MG63 (cell line): ENCODE measurements around the gene LHFPL4. TPM values are rescaled to one million over a fixed set of nuclear protein-coding genes. Genes with fewer than 3 reads are reported as not detected.

ENCODE experiments used
- DNase-seq: peaks from one replicate; pipeline ENCODE4 v3.0.0-alpha.2; 2020
- H3K27me3 ChIP-seq: fragments of 250-450 bp; sonication (Bioruptor Pico); 2 replicates; pipeline ENCODE4 v1.5.1; 2020; ENCODE audit warnings: mild to moderate bottlenecking, moderate library complexity
- H3K36me3 ChIP-seq: fragments of 250-450 bp; sonication (Bioruptor Pico); 2 replicates; pipeline ENCODE4 v1.5.1; 2020; ENCODE audit warnings: mild to moderate bottlenecking, moderate library complexity
- H3K4me3 ChIP-seq: fragments of 250-450 bp; sonication (Bioruptor Pico); 2 replicates; pipeline ENCODE4 v1.5.1; 2020; ENCODE audit warnings: mild to moderate bottlenecking, moderate library complexity
- H3K9me3 ChIP-seq: fragments of 250-450 bp; sonication (Bioruptor Pico); 2 replicates; pipeline ENCODE4 v1.5.1; 2020; ENCODE audit warnings: mild to moderate bottlenecking, moderate library complexity
- total RNA-seq: library from RNA; depleted of rRNA; stranded (reverse); fragments of >200 nt; shearing (Covaris generic); gene quantifications from 2 replicates; pipeline ENCODE4 v1.2.3, GENCODE V29; 2014; ENCODE audit warnings: low replicate concordance; rRNA removed

Gene LHFPL4
- total RNA-seq, 1 experiment from 2014 or later = 1.2 TPM

- Histone ChIP-seq H3K36me3 (peaks cover 75% of the 10 kb centered on the region), H3K4me3 (no peak overlapping the region), H3K9me3 (no peaks in the 10 kb centered on the region), H3K27me3 (no peaks in the 10 kb centered on the region)
- DNase-seq = no peak
Measured at GRCh38 chr3:9450126-9450525, 103.5 kb downstream of the LHFPL4 start.

- peaks cover 74% of the 10 kb centered on the region for H3K36me3 ChIP-seq
- H3K9me3 ChIP-seq = no peaks in the 10 kb centered on the region
- DNase-seq = no peak
- H3K4me3 ChIP-seq = no peak overlapping the region
- H3K27me3 ChIP-seq = no peaks in the 10 kb centered on the region
Measured at GRCh38 chr3:9448643-9449042, 105.0 kb downstream of the LHFPL4 start.

Other genes with a start within 250 kb of the LHFPL4 start
- 31.3 and 101 TPM in 2 replicates for gene THUMPD3, start 190.8 kb downstream of the LHFPL4 start, total RNA-seq
- 18.4 and 33.9 TPM in 2 replicates for gene SETD5, start 156.2 kb downstream of the LHFPL4 start, total RNA-seq
- gene MTMR14, start 95.7 kb upstream of the LHFPL4 start, total RNA-seq = 26.3 and 43.3 TPM in 2 replicates
- not detected in 2 replicates for gene CPNE9, start 150.0 kb upstream of the LHFPL4 start, total RNA-seq
- gene BRPF1, start 177.9 kb upstream of the LHFPL4 start, total RNA-seq = 4.9 and 7.0 TPM in 2 replicates
- gene OGG1, start 196.1 kb upstream of the LHFPL4 start, total RNA-seq = 8.0 and 21.4 TPM in 2 replicates
- 2.7 and 5.0 TPM in 2 replicates for gene CAMK1, start 216.1 kb upstream of the LHFPL4 start, total RNA-seq
- 60.3 and 83.8 TPM in 2 replicates for gene TADA3, start 238.7 kb upstream of the LHFPL4 start, total RNA-seq
- gene ARPC4, start 239.3 kb upstream of the LHFPL4 start, total RNA-seq = 125 and 175 TPM in 2 replicates